HG03135 (cell line): ENCODE measurements around the gene PRKAR1B.

Source experiments
- ATAC-seq: cut with Tn5 transposase; IDR thresholded peaks from one replicate; pipeline ENCODE4 v1.9.1; 2021; ENCODE audit warnings: mild to moderate bottlenecking, moderate library complexity; ENCODE audit not compliant: unreplicated experiment

PRKAR1B gene

DNA sequence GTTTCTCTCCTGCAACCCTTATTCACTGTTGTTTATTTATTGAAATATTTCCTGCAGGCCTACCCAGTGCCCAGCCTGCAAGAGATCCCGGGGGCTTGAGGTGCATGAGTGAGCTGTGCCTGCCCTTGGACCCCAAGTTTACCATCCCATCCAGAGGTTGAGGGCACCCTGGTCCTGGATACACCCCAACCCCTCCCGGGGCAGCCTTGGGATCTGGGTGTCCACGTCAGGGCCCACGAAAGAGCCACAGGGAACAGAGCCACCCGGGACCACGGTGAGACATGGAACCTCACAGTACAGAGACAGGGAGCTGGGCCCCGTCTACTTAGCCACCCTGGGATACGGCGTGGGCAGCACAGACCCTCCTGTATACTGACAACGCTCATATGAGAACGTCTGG is 178.7 kb downstream of the PRKAR1B start:
- ATAC-seq = no peak

GRCh38 chr7:545470-545869 is 181.6 kb downstream of the PRKAR1B start:
- ATAC-seq = no peak

DNA sequence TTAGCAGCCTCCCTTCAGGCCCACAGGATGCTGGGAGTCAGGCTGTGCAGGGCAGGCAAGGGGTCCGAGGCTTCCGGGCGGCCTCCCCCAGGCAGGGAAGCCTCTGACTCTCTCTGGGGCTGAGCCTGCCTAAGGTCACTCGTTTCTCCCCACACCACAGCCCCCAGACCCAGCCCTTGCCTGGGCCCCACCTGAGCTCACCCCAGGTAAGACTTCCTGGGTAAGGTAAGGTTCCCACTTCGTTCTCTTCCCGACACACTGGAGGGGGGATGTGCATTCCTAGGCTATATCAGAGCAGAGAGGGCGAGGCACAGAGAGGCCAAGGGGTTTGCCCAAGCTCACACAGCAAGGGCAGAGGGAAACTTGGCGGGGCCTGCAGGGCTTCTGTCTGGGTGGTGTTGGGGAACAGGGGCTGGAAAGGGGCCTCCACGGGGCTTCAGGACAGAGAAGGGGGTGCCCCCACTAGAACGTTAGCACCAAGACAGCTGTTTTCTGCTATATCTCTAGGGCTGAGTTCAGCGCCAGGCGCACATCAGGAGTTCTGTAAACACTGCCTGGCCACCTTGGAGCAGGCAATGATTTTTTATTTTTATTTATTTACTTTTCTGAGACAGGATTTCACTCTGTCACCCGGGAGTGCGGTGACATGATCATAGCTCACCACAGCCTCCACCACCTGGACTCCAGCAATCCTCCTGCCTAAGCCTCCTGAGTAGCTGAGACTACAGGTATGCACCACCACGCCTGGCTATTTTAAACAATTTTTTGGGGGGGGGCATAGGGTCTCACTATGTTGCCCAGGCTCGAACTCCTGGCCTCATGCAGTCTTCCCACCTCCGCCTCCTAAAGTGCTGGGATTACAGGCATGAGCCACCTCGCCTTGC is 182.5 kb downstream of the PRKAR1B start:
- no peak for ATAC-seq

DNA sequence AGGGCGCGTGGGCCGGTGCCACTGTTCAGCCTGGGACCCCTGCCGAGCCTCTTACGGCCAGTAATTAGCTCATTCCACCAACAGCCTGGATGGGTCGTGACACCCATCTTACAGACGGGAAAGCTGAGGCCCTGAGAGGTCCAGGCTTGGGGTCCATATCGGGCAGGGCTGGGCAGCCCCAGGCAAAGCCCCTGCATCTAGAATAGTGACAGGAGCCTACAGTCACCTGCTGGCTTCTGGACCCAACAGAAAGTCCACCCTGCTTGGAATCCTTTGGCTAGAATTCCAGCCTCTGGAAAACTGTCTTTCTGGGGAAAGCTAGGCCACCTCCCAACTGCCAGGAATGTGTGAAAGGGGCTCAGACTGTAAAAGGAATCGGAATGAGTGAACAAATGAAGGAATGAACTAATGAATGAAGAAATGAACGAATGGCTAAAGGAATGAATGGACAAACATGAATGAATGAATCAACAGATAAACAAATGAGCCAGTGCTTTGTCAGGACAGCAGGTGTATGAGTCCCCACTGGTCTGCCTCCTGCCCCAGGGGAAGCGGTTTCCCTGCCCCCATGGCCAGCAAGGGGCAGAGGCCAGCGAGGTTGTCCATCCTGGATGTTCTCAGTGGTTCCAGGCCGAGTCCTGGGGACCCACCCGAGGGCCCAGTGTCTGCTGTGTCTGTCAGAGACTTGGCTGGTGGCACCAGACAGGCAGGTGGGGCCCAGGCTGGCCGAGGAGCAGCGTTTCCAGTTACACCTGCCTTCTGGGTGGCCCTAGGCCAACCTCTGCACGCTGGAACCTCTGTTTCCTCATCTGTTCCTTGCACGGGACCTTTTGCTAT is 183.4 kb downstream of the PRKAR1B start:
- no peak for ATAC-seq

DNA sequence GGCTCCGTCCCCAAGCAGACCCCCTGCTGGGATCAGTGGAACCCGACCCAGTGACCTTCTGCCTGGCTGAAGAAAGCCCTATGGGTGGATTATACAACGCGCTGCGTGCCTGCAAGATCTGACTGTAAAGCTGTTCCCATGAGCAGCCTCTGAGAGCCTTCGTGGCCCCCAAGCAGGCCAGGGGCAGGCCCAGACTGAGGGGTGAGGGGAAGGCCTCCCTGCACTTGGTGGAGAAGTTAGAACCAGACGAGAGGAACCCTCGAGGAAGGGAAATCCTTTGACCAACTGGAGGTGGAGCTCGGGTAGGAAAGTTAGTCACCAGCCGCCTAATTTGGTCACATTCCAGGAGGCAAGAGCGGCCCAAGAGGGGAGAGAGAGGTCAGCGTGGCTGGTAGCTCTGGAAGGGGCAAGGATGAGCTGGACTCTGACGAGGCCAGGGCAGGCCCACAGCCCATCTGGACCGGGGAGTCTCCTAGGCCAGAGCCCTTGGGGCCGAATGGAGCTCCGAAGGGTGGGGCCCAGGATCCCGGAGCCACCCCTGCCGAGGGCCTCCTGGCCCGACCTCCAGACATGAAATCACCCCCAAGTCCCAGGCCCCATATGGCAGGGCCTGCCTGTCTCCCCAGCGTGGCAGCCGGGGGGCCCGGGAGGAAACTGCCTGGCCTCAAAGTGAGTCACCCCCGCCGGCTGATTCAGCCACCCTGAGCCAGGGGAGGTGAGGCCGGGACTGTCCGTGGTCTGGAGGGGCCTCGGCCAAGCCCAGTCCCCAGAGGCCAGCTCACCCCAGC is 184.2 kb downstream of the PRKAR1B start:
- ATAC-seq = no peak

- no peak for ATAC-seq
Measured at GRCh38 chr7:542131-542712, 184.9 kb downstream of the PRKAR1B start.

DNA sequence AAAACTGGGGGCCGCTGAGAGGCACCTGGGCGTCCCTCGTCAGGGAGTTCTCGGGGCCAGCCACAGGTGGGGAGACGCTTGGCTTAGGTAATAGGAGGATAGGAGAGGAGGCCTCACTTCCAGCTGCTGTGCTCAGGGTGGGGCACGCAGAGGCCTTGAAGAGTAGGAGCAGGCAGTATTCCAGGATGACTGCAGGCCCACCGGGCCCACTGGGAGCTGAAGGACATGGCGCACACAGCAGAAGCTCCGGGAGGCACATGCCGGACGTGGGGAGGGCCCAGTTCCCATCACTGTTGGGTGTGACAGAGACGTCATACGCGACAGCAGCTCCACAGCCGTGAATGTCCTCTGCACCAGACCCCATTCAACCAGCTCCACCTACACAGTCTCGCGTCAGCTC is 185.4 kb downstream of the PRKAR1B start:
- ATAC-seq = no peak

GRCh38 chr7:540997-541396 is 186.1 kb downstream of the PRKAR1B start:
- ATAC-seq = no peak

GRCh38 chr7:540579-540978 is 186.5 kb downstream of the PRKAR1B start:
- ATAC-seq = no peak

DNA sequence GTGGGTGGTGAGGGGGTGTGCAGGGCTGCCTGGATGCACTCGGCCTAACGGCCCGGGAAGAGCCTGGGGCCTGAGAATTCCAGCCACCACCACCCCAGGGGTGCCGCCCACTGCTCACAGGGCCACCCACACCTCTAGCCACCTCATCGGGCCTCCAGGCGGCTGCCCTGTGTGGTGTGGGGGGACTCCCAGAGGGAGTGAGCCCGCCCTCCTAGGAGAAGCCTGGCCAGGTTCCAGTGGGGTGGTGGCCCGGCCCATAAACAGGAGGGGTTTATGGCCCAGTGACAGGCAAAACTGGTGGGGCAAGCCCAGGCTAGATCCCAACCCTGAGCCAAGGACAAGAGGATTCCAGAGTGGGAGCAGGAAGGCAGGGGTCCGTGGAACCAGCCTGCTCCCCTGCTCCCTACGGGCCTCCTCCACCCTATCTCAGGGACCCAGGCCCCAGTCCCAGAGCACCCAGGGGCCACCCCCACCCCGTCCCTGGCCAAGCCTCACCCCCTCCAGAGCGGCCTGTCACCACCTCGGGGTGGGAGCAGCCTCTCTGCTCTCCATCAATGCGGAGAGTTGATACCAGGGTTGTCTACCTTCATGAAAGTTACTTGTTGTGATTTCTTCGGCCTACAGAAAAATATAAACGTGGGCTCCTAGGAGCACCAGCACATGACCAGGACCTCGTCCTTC is 187.2 kb downstream of the PRKAR1B start:
- ATAC-seq = no peak

DNA sequence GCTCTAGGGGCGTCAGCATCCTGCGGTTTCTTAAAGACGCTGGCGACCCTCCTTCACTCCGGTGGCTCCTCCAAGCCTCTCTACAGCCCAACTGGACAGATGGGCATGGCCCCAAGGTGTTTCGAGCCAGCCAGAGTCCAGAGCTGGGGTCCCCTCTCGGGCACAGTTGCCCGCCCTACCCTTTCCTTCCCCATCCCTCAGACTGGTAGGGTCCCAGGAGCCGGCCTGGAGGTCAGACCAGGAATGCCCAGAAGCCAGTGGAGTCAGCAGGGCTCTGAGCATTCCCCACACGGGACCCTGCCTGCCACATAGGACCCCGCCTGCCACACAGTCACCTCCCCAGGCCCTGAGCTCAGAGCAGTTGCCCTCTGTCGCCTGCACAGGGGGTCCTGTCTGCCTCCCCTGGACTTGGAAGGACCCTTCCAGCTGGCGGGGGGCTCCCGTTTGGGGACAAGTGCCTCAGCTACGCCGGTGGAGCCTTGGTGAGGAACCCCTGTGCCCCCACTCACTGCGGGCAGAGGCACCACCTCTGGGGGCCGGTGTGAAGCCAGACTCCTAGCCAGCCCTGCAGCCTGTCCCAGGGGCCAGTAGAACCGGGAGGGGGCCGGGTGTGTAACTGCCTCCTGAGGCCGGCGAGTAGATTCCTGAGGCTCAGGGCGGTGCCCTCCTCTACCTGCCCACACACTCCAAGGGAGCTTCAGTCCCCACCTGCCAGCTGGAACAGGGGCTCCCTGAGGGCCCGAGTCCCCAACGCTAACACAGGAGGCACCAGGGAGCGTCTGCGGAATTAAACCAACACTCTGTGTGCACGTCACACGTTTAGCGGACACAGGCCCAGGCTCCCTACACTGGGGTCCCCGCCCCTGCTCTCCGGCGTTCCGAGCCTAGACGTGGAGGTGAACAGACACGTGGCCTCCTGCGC is 188.1 kb downstream of the PRKAR1B start:
- ATAC-seq = no peak

- ATAC-seq = no peak
Measured at GRCh38 chr7:537911-538634, 189.0 kb downstream of the PRKAR1B start.

GRCh38 chr7:536231-536630 is 190.8 kb downstream of the PRKAR1B start:
- ATAC-seq = no peak

- no peak for ATAC-seq
Measured at GRCh38 chr7:534959-535358, 192.1 kb downstream of the PRKAR1B start.

DNA sequence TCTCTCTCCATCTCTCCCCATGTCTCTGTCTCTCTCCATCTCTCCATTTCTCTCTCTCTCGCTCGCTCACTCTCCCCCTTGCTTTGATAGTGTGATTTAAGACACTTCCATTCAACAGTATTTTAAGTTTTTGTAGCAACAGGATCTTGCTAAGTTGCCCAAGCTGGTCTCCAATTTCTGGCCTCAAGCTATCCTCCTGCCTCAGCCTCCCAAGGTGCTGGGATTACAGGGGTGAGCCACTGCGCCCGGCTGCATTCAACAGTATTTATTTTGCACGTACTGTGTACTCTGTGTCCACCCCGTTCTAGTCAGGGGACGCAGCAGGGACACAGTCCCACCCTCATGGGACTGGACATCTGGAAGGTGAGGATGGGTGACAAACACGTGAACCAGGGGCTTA is 193.0 kb downstream of the PRKAR1B start:
- ATAC-seq = no peak

DNA sequence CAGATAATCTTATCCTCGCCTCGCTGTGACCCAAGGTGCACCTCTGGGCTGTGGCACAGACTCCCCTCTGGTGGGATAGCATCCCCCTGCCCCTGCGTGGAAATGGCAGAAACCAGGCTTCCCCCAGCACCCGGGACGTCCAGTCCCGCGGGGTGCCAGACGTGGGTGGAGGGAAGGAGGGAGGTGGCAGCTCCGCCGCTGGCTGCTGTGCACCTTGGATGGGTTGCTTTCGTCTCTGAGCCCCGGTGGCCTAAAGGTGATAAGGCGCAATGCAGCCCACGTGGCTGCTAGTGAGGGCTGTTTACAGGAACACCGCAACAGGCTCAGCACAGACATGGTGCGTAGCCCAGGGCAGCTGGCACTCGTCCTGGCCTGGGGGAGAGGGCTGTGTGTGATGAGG is 193.8 kb downstream of the PRKAR1B start:
- no peak for ATAC-seq

- no peak for ATAC-seq
Measured at GRCh38 chr7:532379-533143, 194.5 kb downstream of the PRKAR1B start.

- ATAC-seq = no peak
Measured at GRCh38 chr7:531777-532176, 195.3 kb downstream of the PRKAR1B start.
